Measurements from ENCODE around the gene COL23A1.

DNA sequence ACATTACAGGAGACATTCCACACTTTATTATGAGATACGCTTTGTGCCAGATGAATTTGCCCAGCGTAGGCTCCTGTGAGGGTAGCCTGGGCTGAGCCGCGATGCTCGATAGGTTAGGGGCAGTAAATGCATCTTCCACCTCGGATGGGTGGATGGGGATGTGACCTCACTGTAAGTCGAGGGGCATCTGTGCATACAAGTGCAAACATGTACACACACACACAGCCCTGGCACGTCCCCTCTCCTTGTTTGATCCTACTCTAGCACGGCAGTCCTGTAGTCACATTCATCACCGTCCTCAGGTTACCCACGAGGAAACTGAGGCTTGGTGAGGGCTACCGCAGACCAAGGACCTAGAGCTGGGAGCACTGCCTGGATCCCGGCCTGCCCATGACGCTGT lies 166.8 kb downstream of the COL23A1 start:
- TF ChIP-seq, protein P1, sequence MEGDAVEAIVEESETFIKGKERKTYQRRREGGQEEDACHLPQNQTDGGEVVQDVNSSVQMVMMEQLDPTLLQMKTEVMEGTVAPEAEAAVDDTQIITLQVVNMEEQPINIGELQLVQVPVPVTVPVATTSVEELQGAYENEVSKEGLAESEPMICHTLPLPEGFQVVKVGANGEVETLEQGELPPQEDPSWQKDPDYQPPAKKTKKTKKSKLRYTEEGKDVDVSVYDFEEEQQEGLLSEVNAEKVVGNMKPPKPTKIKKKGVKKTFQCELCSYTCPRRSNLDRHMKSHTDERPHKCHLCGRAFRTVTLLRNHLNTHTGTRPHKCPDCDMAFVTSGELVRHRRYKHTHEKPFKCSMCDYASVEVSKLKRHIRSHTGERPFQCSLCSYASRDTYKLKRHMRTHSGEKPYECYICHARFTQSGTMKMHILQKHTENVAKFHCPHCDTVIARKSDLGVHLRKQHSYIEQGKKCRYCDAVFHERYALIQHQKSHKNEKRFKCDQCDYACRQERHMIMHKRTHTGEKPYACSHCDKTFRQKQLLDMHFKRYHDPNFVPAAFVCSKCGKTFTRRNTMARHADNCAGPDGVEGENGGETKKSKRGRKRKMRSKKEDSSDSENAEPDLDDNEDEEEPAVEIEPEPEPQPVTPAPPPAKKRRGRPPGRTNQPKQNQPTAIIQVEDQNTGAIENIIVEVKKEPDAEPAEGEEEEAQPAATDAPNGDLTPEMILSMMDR (IDR thresholded peaks at IDR 0.05; ENCODE audit: low read length) = no peak
- no peak for TF ChIP-seq EZH2phosphoT487 (IDR thresholded peaks at IDR 0.05; ENCODE audit: low read length)

All from MM.1S (cell line).